Measurements from ENCODE around the gene PAK4. TPM values are rescaled to one million over a fixed set of nuclear protein-coding genes. Genes with fewer than 3 reads are reported as not detected.

PAK4 gene
- total RNA-seq, 5 donors from 2014 or later (not counting 1 experiment from before 2014, with no cell fraction given) = 8.6 to 16.8 (median 12.9) TPM

DNA sequence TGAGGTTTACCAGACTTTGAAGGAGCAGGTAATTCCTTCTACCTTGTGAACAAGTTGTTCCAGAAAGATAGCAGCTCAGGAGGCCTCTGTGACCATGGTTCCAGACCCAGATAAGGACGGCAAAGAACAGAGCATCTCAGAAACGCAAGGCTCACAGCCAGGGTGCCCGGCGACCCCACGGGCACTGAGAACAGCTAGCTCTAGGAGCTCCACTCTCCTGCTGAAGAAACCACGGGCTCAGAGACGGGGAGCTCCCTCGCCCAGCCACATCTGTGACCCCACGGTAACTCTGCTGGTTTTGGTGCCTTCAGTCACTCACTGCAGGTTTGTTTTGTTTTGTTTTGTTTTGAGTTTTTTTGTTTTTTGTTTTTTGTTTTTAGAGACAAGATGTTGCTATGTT is 55.2 kb downstream of the PAK4 start:
- Mint-ChIP-seq H3K9me3 (no peaks in the 10 kb centered on the region), H3K27me3 (peaks cover 0 to under 1% of the 10 kb centered on the region in 2 donors), H3K4me3 (no peak overlapping the region), H3K27ac (no peak overlapping the region), H3K36me3 (peaks cover 7% of the 10 kb centered on the region), H3K4me1 (no peaks in the 10 kb centered on the region)
- WGBS (ENCODE audit: insufficient coverage) = 91% methylated on average over 9 of the region's 9 CpGs
- no peak overlapping the region for H3K4me3 ChIP-seq (ENCODE audit: control insufficient read depth in 1 of 2, extremely low read depth in 1 of 2, low read length in 1 of 2)
- CTCF ChIA-PET = no interaction called here
- no peaks in the 10 kb centered on the region for H3K9me3 ChIP-seq
- no peak overlapping the region for H3K27ac ChIP-seq (ENCODE audit: low read length)
- POLR2A ChIA-PET = no interaction called here
- no peaks in the 10 kb centered on the region for H3K4me1 ChIP-seq (ENCODE audit: control insufficient read depth in 1 of 2, extremely low read depth in 1 of 2, insufficient read depth in 2 of 2, low read length in 2 of 2)
- H3K27me3 ChIP-seq (replicated peaks in 1 of 2; ENCODE audit: control insufficient read depth in 2 of 2, extremely low read depth in 1 of 2, insufficient read depth in 2 of 2, low read length in 1 of 2) = no peaks in the 10 kb centered on the region
- DNase-seq (no peak), ATAC-seq (replicated peaks in 1 of 4) (no peak)
- peaks cover 8 to 19% of the 10 kb centered on the region in 2 donors for H3K36me3 ChIP-seq (ENCODE audit: control insufficient read depth in 2 of 2, extremely low read depth in 1 of 2, insufficient read depth in 1 of 2, low read length in 1 of 2)

DNA sequence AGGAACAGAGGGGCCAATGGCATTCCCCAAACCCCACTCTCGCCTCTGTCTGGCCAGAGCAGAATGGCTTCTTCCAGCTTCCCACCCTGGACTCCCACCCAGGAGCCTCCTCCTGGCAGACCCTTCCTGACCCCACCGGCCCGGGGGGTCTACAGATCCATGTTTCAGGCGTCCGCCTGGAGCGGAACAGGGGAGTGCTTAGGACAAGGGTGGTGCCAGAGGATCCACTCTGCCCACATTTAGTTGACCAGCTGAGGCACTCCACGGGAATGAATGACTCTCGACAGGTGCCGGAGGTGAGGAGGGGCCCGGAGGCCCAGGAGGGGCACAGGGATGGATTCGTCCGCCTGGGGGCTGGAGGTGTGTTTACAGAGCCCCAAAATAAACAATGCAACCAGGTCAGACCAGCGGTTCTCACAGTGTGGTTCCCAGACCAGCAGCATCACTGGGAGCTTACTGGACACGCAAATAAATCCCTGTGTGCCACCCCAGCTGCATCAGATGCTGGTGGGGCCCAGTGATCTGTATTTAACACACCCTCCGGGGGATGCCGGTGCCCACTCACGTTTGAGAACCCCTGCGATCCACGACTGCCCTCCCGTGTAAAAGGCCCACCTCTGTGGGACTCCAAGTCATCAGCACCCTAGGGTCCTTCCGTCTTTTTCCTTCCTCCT is 56.1 kb downstream of the PAK4 start:
- CTCF ChIA-PET = no interaction called here
- no peak overlapping the region for H3K4me3 ChIP-seq (ENCODE audit: control insufficient read depth in 1 of 2, extremely low read depth in 1 of 2, low read length in 1 of 2)
- H3K27me3 ChIP-seq (replicated peaks in 1 of 2; ENCODE audit: control insufficient read depth in 2 of 2, extremely low read depth in 1 of 2, insufficient read depth in 2 of 2, low read length in 1 of 2) = no peaks in the 10 kb centered on the region
- DNase-seq = no peak
- no peaks in the 10 kb centered on the region for H3K4me1 Mint-ChIP-seq
- POLR2A ChIA-PET = no interaction called here
- no peak for ATAC-seq (replicated peaks in 1 of 4)
- H3K4me3 Mint-ChIP-seq = no peak overlapping the region
- 94% methylated on average over 16 of the region's 21 CpGs for WGBS (ENCODE audit: insufficient coverage)
- H3K9me3 Mint-ChIP-seq = no peaks in the 10 kb centered on the region
- no peaks in the 10 kb centered on the region for H3K9me3 ChIP-seq
- H3K27ac Mint-ChIP-seq = no peak overlapping the region
- H3K27me3 Mint-ChIP-seq = peaks cover 0 to 2% of the 10 kb centered on the region in 2 donors
- H3K27ac ChIP-seq (ENCODE audit: low read length) = no peak overlapping the region
- H3K36me3 Mint-ChIP-seq = peaks cover 5% of the 10 kb centered on the region
- H3K36me3 ChIP-seq (ENCODE audit: control insufficient read depth in 2 of 2, extremely low read depth in 1 of 2, insufficient read depth in 1 of 2, low read length in 1 of 2) = peaks cover 8 to 13% of the 10 kb centered on the region in 2 donors
- no peaks in the 10 kb centered on the region for H3K4me1 ChIP-seq (ENCODE audit: control insufficient read depth in 1 of 2, extremely low read depth in 1 of 2, insufficient read depth in 2 of 2, low read length in 2 of 2)

DNA sequence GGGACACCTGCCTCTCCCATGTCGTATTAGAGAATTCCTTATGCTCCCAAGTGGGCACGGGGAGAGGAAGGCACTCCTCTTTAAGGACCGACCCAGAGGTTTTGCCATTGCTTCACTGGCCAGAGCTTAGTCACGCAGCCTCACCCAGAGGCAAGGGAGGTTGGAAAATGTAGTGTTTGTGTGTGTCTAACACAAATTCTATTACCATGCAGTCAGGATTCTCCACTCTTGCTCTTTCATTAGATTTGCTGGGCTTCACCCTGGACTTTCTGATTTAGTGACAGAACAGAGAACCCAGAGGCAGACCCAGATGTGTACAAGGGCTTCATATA is 56.6 kb downstream of the PAK4 start:
- Mint-ChIP-seq H3K27me3 (peaks cover 0 to 2% of the 10 kb centered on the region in 2 donors), H3K4me3 (no peak overlapping the region), H3K36me3 (peaks cover 5% of the 10 kb centered on the region), H3K27ac (no peak overlapping the region), H3K4me1 (no peaks in the 10 kb centered on the region), H3K9me3 (no peaks in the 10 kb centered on the region)
- no peak overlapping the region for H3K27ac ChIP-seq (ENCODE audit: low read length)
- ATAC-seq (replicated peaks in 1 of 4) = no peak
- no peaks in the 10 kb centered on the region for H3K4me1 ChIP-seq (ENCODE audit: control insufficient read depth in 1 of 2, extremely low read depth in 1 of 2, insufficient read depth in 2 of 2, low read length in 2 of 2)
- no peak overlapping the region for H3K4me3 ChIP-seq (ENCODE audit: control insufficient read depth in 1 of 2, extremely low read depth in 1 of 2, low read length in 1 of 2)
- H3K36me3 ChIP-seq (ENCODE audit: control insufficient read depth in 2 of 2, extremely low read depth in 1 of 2, insufficient read depth in 1 of 2, low read length in 1 of 2) = peaks cover 8 to 9% of the 10 kb centered on the region in 2 donors
- WGBS (ENCODE audit: insufficient coverage) = 100% methylated on average over 1 of the region's 4 CpGs
- ChIA-PET CTCF (interaction anchor here in 1 of 2 donors (0.6 to 0.7 kb wide), 2 partner anchors 172 to 191 kb away, joined by 3 to 5 read pairs; no protein-coding TSS in a partner anchor), POLR2A (no interaction called here)
- no peak for DNase-seq
- no peaks in the 10 kb centered on the region for H3K9me3 ChIP-seq
- H3K27me3 ChIP-seq (replicated peaks in 1 of 2; ENCODE audit: control insufficient read depth in 2 of 2, extremely low read depth in 1 of 2, insufficient read depth in 2 of 2, low read length in 1 of 2) = no peaks in the 10 kb centered on the region

DNA sequence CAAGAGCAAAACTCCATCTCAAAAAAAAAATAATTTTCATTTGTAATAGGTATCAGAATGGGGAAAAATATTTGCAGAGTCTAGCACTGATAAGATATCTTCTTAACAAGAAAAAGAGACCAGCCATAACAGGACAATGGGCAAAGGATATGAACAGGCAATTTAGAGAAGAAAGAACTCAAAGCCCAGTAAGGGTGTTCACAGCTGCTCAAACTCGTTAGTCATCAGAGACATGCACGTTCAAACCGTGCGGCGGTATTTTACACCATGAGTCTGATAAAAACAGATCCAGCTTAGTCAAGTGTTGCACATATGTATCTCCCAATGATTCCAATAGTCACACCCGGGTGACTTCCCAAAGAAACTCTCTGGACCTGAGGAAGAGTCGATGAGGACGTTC is 57.5 kb downstream of the PAK4 start:
- H3K4me1 Mint-ChIP-seq = no peaks in the 10 kb centered on the region
- H3K36me3 ChIP-seq (ENCODE audit: control insufficient read depth in 2 of 2, extremely low read depth in 1 of 2, insufficient read depth in 1 of 2, low read length in 1 of 2) = peaks cover 2 to 7% of the 10 kb centered on the region in 2 donors
- no peak overlapping the region for H3K27ac Mint-ChIP-seq
- 98% methylated on average over 5 of the region's 8 CpGs for WGBS (ENCODE audit: insufficient coverage)
- no peak overlapping the region for H3K27ac ChIP-seq (ENCODE audit: low read length)
- peaks cover 3% of the 10 kb centered on the region for H3K36me3 Mint-ChIP-seq
- H3K9me3 ChIP-seq = no peaks in the 10 kb centered on the region
- DNase-seq = no peak
- H3K4me1 ChIP-seq (ENCODE audit: control insufficient read depth in 1 of 2, extremely low read depth in 1 of 2, insufficient read depth in 2 of 2, low read length in 2 of 2) = no peaks in the 10 kb centered on the region
- no peak overlapping the region for H3K4me3 Mint-ChIP-seq
- peaks cover 0 to 6% of the 10 kb centered on the region in 2 experiments for H3K27me3 ChIP-seq (replicated peaks in 1 of 2; ENCODE audit: control insufficient read depth in 2 of 2, extremely low read depth in 1 of 2, insufficient read depth in 2 of 2, low read length in 1 of 2)
- CTCF ChIA-PET = no interaction called here
- no peak for ATAC-seq (replicated peaks in 1 of 4)
- H3K27me3 Mint-ChIP-seq = peaks cover 0 to 4% of the 10 kb centered on the region in 2 donors
- POLR2A ChIA-PET = no interaction called here
- H3K9me3 Mint-ChIP-seq = no peaks in the 10 kb centered on the region
- H3K4me3 ChIP-seq (ENCODE audit: control insufficient read depth in 1 of 2, extremely low read depth in 1 of 2, low read length in 1 of 2) = no peak overlapping the region

DNA sequence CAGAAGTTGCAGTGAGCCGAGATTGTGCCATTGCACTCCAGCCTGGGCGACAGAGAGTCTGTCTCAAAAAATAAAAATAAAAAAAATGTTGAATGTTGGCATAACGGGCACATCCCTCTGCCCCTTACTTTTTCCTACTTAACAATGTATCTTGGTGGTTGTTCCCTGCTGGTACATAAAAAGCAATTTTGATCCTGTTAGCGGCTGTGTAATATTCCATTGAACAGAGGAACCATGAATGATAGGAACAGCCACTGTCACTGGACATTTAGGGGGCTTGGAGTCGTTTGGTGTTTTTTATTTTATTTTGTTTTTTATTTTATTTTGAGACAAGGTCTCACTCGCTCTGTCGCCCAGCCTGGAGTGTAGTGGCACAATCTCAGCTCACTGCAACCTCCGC is 60.8 kb downstream of the PAK4 start:
- H3K9me3 ChIP-seq = no peaks in the 10 kb centered on the region
- H3K27ac ChIP-seq (ENCODE audit: low read length) = no peak overlapping the region
- POLR2A ChIA-PET = no interaction called here
- H3K27me3 ChIP-seq (replicated peaks in 1 of 2; ENCODE audit: control insufficient read depth in 2 of 2, extremely low read depth in 1 of 2, insufficient read depth in 2 of 2, low read length in 1 of 2) = peaks cover 0 to 18% of the 10 kb centered on the region in 2 experiments
- no peaks in the 10 kb centered on the region for H3K36me3 Mint-ChIP-seq
- WGBS (ENCODE audit: insufficient coverage) = 100% methylated on average over 1 of the region's 8 CpGs
- H3K4me3 Mint-ChIP-seq = no peak overlapping the region
- peaks cover 5 to 20% of the 10 kb centered on the region in 2 donors for H3K27me3 Mint-ChIP-seq
- ATAC-seq (replicated peaks in 1 of 4) (no peak), DNase-seq (no peak)
- H3K27ac Mint-ChIP-seq = no peak overlapping the region
- no peaks in the 10 kb centered on the region for H3K9me3 Mint-ChIP-seq
- H3K4me3 ChIP-seq (ENCODE audit: control insufficient read depth in 1 of 2, extremely low read depth in 1 of 2, low read length in 1 of 2) = no peak overlapping the region
- no peaks in the 10 kb centered on the region for H3K36me3 ChIP-seq (ENCODE audit: control insufficient read depth in 2 of 2, extremely low read depth in 1 of 2, insufficient read depth in 1 of 2, low read length in 1 of 2)
- H3K4me1 ChIP-seq (ENCODE audit: control insufficient read depth in 1 of 2, extremely low read depth in 1 of 2, insufficient read depth in 2 of 2, low read length in 2 of 2) = no peaks in the 10 kb centered on the region
- CTCF ChIA-PET = interaction anchor here in 1 of 2 donors (0.6 kb wide), 2 partner anchors 140 to 649 kb away, joined by 3 to 4 read pairs; no protein-coding TSS in a partner anchor
- no peaks in the 10 kb centered on the region for H3K4me1 Mint-ChIP-seq

DNA sequence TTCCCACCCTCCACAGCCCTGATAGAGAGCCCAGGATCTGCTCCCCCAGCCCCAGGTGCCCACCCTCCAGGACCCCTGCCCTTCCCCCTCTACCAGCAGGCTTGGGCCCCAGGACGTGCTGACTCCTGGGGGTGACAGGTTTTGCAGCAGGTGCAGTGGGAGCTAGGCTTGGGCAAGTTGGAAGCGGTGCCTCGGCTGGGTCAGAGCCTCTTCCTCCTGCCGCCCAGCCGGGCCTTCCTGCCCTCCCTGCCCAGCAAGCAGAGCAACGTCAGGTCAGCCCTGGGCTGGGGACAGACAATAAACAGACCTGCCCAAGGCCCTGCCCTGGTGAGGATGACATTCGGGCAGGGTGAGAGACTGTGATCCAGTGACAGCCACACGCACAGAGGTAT is 62.0 kb downstream of the PAK4 start:
- H3K4me3 Mint-ChIP-seq = no peak overlapping the region
- Histone ChIP-seq H3K4me1 (ENCODE audit: control insufficient read depth in 1 of 2, extremely low read depth in 1 of 2, insufficient read depth in 2 of 2, low read length in 2 of 2) (no peaks in the 10 kb centered on the region), H3K4me3 (ENCODE audit: control insufficient read depth in 1 of 2, extremely low read depth in 1 of 2, low read length in 1 of 2) (no peak overlapping the region), H3K9me3 (no peaks in the 10 kb centered on the region), H3K27ac (ENCODE audit: low read length) (no peak overlapping the region), H3K27me3 (replicated peaks in 1 of 2; ENCODE audit: control insufficient read depth in 2 of 2, extremely low read depth in 1 of 2, insufficient read depth in 2 of 2, low read length in 1 of 2) (peaks cover 0 to 27% of the 10 kb centered on the region in 2 experiments), H3K36me3 (ENCODE audit: control insufficient read depth in 2 of 2, extremely low read depth in 1 of 2, insufficient read depth in 1 of 2, low read length in 1 of 2) (no peaks in the 10 kb centered on the region)
- H3K4me1 Mint-ChIP-seq = no peaks in the 10 kb centered on the region
- ATAC-seq (replicated peaks in 1 of 4) (no peak), DNase-seq (no peak)
- no peak overlapping the region for H3K27ac Mint-ChIP-seq
- H3K9me3 Mint-ChIP-seq = no peaks in the 10 kb centered on the region
- no peaks in the 10 kb centered on the region for H3K36me3 Mint-ChIP-seq
- 59% methylated on average over 7 of the region's 8 CpGs for WGBS (ENCODE audit: insufficient coverage)
- peaks cover 5 to 26% of the 10 kb centered on the region in 2 donors for H3K27me3 Mint-ChIP-seq
- POLR2A ChIA-PET = no interaction called here
- CTCF ChIA-PET = interaction anchor here (0.6 to 1.1 kb wide), 3 partner anchors 40 to 65 kb away, joined by 3 to 10 read pairs (median 5); no protein-coding TSS in a partner anchor
